GM12878 (cell line): ENCODE measurements around the gene SLCO4A1. TPM values are rescaled to one million over a fixed set of nuclear protein-coding genes. Genes with fewer than 3 reads are reported as not detected.

Source experiments
- CREM ChIP-seq: IDR thresholded peaks from 2 replicates; pipeline ENCODE4 v1.6.1; 2014; ENCODE audit warnings: antibody characterized with exemption, low read depth
- EGR1 ChIP-seq, 2 experiments: IDR thresholded peaks; 1 replicate in 1 of 2; 2 replicates in 1 of 2; pipeline ENCODE4 v1.6.1; 2011 to 2012; ENCODE audit warnings: low read depth in 2 of 2, low read length in 2 of 2, borderline replicate concordance in 1 of 2, mild to moderate bottlenecking in 1 of 2, moderate library complexity in 1 of 2
- HDAC6 ChIP-seq: fragments of 200-600 bp; sonication (generic); IDR thresholded peaks from one replicate; pipeline ENCODE4 v1.8.0; 2017; ENCODE audit warnings: antibody characterized with exemption; ENCODE audit not compliant: unreplicated experiment
- IKZF2 ChIP-seq, 2 experiments: fragments of 450-650 bp; IDR thresholded peaks; 2 replicates each; pipeline ENCODE4 v1.6.1; 2017; ENCODE audit warnings: mild to moderate bottlenecking in 2 of 2, moderate library complexity in 2 of 2
- KAT2A ChIP-seq: conservative IDR thresholded peaks from 2 replicates; pipeline ENCODE4 v1.6.1; 2011; ENCODE audit warnings: low read depth, low read length; ENCODE audit not compliant: control insufficient read depth
- MYC ChIP-seq: IDR thresholded peaks from 2 replicates; pipeline ENCODE4 v1.6.1; 2011; ENCODE audit warnings: mild to moderate bottlenecking, low read length, moderate library complexity, inconsistent platforms; ENCODE audit not compliant: insufficient read depth, insufficient replicate concordance, insufficient read length, severe bottlenecking
- POLR2AphosphoS5 ChIP-seq: IDR thresholded peaks from 2 replicates; pipeline ENCODE4 v1.6.1; 2011; ENCODE audit warnings: mild to moderate bottlenecking, low read length, inconsistent platforms
- SMAD1 ChIP-seq: fragments of 450-650 bp; IDR thresholded peaks from 2 replicates; pipeline ENCODE4 v1.6.1; 2018; ENCODE audit warnings: mild to moderate bottlenecking, low read depth; ENCODE audit not compliant: partially characterized antibody
- SMAD5 ChIP-seq: IDR thresholded peaks from 2 replicates; pipeline ENCODE4 v1.6.1; 2016; ENCODE audit warnings: antibody characterized with exemption, low read depth
- SREBF1 ChIP-seq: IDR thresholded peaks from 2 replicates; pipeline ENCODE4 v1.6.1; 2012; ENCODE audit warnings: mild to moderate bottlenecking, low read length
- polyA plus RNA-seq, 11 experiments: library from polyadenylated mRNA; depleted of rRNA in 4 of 11; unstranded in 6 of 11; stranded (reverse) in 5 of 11; fragments of >200 nt; fragmentation: Nextera tagmentation in 4 of 11; fragmentation: Illumina TruSeq in 1 of 11; extraction: Ambion mirVana in 4 of 11; extraction: Trizol in 1 of 11; gene quantifications; 1 replicate in 1 of 11; 2 replicates in 10 of 11; pipeline versions ENCODE4 v1.2.1 to v1.2.3, GENCODE V29; 2011 to 2016; ENCODE audit warnings: inconsistent platforms in 2 of 11, missing spikeins in 2 of 11, low read depth in 1 of 11
- total RNA-seq, 4 experiments: library from RNA; depleted of rRNA in 3 of 4; stranded (reverse); fragments of >200 nt in 3 of 4; fragmentation: Illumina TruSeq in 1 of 4; extraction: Trizol in 1 of 4; gene quantifications; 2 replicates each; pipeline versions ENCODE4 v1.2.1 to v1.2.3, GENCODE V29; 2013 to 2021
- TF ChIP-seq, protein P1 (sequence below): fragments of 450-650 bp; IDR thresholded peaks from 2 replicates; pipeline ENCODE4 v1.6.1; 2017; ENCODE audit warnings: borderline replicate concordance
- TF ChIP-seq, protein P2 (sequence below): fragments of 450-650 bp; formaldehyde crosslinking; IDR thresholded peaks from 2 replicates; pipeline ENCODE4 v1.5.0; 2022; ENCODE audit warnings: mild to moderate bottlenecking, missing genetic modification characterization
- TF ChIP-seq, protein P3 (sequence below): fragments of 450-650 bp; IDR thresholded peaks from 2 replicates; pipeline ENCODE4 v1.6.1; 2014; ENCODE audit warnings: mild to moderate bottlenecking
- TF ChIP-seq, protein P4 (sequence below): fragments of 450-650 bp; IDR thresholded peaks from 2 replicates; pipeline ENCODE4 v1.6.1; 2018; ENCODE audit warnings: borderline replicate concordance, mild to moderate bottlenecking; ENCODE audit not compliant: partially characterized antibody
- TF ChIP-seq, protein P5 (sequence below): fragments of 450-650 bp; IDR thresholded peaks from 2 replicates; pipeline ENCODE4 v1.6.1; 2016; ENCODE audit warnings: mild to moderate bottlenecking, moderate library complexity, borderline replicate concordance

SLCO4A1 gene
- total and polyA plus RNA-seq, 10 of the 15 experiments (the other 5 are each of a cell fraction or from before 2014, with no cell fraction given) = 2.1 to 30.7 (median 12.0) TPM

DNA sequence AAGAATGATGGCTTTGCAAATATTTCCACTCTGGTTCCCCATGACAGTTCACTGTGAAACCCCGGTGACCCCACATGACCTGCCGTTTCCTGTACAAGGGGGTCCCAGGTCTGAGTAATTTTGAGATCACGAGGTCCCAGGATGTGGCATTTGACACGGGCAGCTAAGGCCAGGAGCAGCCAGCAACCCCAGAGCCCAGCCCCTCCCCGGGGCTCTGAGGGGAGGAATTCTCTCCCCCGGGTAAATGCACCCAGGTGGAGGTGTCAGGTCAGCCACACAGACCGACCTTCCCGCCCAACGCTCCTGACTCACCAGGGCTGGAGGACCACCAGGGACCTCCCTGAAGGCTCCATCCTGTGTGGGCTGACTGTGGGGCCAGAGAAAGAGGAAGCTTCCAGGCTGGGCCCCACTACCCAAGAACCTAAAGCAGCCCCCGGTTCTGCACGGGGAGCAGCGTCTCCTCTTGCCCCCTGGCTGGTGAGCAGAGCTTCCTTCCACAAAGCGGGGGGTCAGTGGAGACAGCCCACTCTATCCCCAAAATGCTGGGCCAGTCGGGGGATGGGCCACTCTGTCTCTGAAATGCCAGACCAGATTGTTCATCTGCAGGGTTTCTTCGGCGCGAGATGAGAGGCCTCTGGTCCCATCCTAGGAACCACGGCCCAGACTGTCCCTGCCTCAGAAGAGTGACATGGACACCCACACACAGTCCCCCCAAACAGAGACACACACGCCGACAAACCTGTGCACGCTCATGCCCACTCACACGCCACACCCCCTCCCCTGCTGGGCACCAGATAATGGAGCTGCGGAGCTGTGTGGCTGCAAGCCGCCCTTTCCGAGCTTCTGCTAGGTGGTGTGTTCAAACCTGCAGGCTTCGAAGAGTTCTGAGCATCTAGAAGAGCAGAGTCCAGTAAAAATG, 23.4 kb upstream of the SLCO4A1 start (continued):
- no peak for TF ChIP-seq EGR1 (IDR thresholded peaks at IDR 0.05; ENCODE audit: borderline replicate concordance in 1 of 2, low read depth in 2 of 2, low read length in 2 of 2)
- TF ChIP-seq, protein P1, sequence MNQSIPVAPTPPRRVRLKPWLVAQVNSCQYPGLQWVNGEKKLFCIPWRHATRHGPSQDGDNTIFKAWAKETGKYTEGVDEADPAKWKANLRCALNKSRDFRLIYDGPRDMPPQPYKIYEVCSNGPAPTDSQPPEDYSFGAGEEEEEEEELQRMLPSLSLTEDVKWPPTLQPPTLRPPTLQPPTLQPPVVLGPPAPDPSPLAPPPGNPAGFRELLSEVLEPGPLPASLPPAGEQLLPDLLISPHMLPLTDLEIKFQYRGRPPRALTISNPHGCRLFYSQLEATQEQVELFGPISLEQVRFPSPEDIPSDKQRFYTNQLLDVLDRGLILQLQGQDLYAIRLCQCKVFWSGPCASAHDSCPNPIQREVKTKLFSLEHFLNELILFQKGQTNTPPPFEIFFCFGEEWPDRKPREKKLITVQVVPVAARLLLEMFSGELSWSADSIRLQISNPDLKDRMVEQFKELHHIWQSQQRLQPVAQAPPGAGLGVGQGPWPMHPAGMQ = no peak
- TF ChIP-seq, protein P2, sequence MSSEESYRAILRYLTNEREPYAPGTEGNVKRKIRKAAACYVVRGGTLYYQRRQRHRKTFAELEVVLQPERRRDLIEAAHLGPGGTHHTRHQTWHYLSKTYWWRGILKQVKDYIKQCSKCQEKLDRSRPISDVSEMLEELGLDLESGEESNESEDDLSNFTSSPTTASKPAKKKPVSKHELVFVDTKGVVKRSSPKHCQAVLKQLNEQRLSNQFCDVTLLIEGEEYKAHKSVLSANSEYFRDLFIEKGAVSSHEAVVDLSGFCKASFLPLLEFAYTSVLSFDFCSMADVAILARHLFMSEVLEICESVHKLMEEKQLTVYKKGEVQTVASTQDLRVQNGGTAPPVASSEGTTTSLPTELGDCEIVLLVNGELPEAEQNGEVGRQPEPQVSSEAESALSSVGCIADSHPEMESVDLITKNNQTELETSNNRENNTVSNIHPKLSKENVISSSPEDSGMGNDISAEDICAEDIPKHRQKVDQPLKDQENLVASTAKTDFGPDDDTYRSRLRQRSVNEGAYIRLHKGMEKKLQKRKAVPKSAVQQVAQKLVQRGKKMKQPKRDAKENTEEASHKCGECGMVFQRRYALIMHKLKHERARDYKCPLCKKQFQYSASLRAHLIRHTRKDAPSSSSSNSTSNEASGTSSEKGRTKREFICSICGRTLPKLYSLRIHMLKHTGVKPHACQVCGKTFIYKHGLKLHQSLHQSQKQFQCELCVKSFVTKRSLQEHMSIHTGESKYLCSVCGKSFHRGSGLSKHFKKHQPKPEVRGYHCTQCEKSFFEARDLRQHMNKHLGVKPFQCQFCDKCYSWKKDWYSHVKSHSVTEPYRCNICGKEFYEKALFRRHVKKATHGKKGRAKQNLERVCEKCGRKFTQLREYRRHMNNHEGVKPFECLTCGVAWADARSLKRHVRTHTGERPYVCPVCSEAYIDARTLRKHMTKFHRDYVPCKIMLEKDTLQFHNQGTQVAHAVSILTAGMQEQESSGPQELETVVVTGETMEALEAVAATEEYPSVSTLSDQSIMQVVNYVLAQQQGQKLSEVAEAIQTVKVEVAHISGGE (CRISPR knock-in tag) = no peak
- TF ChIP-seq KAT2A = no peak
- TF ChIP-seq CREM = peak; percentile 33; the same call in 1 of the 2 replicates
- no peak for TF ChIP-seq SMAD5
- no peak for TF ChIP-seq HDAC6
- no peak for TF ChIP-seq POLR2AphosphoS5
- peak; percentile 43 to 54; a peak in 2 of 4 replicates for TF ChIP-seq IKZF2 (IDR thresholded peaks at IDR 0.05)
- TF ChIP-seq MYC = no peak
- TF ChIP-seq, protein P3, sequence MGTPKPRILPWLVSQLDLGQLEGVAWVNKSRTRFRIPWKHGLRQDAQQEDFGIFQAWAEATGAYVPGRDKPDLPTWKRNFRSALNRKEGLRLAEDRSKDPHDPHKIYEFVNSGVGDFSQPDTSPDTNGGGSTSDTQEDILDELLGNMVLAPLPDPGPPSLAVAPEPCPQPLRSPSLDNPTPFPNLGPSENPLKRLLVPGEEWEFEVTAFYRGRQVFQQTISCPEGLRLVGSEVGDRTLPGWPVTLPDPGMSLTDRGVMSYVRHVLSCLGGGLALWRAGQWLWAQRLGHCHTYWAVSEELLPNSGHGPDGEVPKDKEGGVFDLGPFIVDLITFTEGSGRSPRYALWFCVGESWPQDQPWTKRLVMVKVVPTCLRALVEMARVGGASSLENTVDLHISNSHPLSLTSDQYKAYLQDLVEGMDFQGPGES = no peak
- TF ChIP-seq, protein P4, sequence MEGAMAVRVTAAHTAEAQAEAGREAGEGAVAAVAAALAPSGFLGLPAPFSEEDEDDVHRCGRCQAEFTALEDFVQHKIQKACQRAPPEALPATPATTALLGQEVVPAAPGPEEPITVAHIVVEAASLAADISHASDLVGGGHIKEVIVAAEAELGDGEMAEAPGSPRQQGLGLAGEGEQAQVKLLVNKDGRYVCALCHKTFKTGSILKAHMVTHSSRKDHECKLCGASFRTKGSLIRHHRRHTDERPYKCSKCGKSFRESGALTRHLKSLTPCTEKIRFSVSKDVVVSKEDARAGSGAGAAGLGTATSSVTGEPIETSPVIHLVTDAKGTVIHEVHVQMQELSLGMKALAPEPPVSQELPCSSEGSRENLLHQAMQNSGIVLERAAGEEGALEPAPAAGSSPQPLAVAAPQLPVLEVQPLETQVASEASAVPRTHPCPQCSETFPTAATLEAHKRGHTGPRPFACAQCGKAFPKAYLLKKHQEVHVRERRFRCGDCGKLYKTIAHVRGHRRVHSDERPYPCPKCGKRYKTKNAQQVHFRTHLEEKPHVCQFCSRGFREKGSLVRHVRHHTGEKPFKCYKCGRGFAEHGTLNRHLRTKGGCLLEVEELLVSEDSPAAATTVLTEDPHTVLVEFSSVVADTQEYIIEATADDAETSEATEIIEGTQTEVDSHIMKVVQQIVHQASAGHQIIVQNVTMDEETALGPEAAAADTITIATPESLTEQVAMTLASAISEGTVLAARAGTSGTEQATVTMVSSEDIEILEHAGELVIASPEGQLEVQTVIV = no peak
- no peak for TF ChIP-seq SREBF1
- TF ChIP-seq, protein P5, sequence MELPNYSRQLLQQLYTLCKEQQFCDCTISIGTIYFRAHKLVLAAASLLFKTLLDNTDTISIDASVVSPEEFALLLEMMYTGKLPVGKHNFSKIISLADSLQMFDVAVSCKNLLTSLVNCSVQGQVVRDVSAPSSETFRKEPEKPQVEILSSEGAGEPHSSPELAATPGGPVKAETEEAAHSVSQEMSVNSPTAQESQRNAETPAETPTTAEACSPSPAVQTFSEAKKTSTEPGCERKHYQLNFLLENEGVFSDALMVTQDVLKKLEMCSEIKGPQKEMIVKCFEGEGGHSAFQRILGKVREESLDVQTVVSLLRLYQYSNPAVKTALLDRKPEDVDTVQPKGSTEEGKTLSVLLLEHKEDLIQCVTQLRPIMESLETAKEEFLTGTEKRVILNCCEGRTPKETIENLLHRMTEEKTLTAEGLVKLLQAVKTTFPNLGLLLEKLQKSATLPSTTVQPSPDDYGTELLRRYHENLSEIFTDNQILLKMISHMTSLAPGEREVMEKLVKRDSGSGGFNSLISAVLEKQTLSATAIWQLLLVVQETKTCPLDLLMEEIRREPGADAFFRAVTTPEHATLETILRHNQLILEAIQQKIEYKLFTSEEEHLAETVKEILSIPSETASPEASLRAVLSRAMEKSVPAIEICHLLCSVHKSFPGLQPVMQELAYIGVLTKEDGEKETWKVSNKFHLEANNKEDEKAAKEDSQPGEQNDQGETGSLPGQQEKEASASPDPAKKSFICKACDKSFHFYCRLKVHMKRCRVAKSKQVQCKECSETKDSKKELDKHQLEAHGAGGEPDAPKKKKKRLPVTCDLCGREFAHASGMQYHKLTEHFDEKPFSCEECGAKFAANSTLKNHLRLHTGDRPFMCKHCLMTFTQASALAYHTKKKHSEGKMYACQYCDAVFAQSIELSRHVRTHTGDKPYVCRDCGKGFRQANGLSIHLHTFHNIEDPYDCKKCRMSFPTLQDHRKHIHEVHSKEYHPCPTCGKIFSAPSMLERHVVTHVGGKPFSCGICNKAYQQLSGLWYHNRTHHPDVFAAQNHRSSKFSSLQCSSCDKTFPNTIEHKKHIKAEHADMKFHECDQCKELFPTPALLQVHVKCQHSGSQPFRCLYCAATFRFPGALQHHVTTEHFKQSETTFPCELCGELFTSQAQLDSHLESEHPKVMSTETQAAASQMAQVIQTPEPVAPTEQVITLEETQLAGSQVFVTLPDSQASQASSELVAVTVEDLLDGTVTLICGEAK = no peak
- TF ChIP-seq SMAD1 = no peak
